Gastrocnemius medialis (tissue), 4 donors: Measurements from ENCODE around the gene NBL1.

Experiments
- CTCF ChIP-seq, 5 experiments: fragments of 450-650 bp in 3 of 5; fragments of 200-600 bp in 2 of 5; sonication (generic) in 2 of 5; IDR thresholded peaks in 4 of 5; conservative IDR thresholded peaks in 1 of 5; 1 replicate in 4 of 5; 2 replicates in 1 of 5; pipeline ENCODE4 v1.5.1; 2016 to 2019; ENCODE audit warnings: antibody characterized with exemption in 5 of 5, mild to moderate bottlenecking in 3 of 5, moderate library complexity in 3 of 5
- POLR2A ChIP-seq, 2 donors: fragments of 450-650 bp; IDR thresholded peaks; one replicate each; pipeline ENCODE4 v1.6.1; 2017; ENCODE audit warnings: antibody characterized with exemption in 2 of 2, mild to moderate bottlenecking in 2 of 2, moderate library complexity in 2 of 2

GRCh38 chr1:19620786-19621185 lies 23.3 kb upstream of the NBL1 start:
- TF ChIP-seq CTCF (IDR thresholded peaks at IDR 0.05 in 4 of 5, conservative IDR thresholded peaks at IDR 0.05 in 1 of 5) (no peak), POLR2A (IDR thresholded peaks at IDR 0.05) (no peak)
